K562 (cell line): ENCODE measurements around the gene FASTK. TPM values are rescaled to one million over a fixed set of nuclear protein-coding genes. Genes with fewer than 3 reads are reported as not detected.

Experiments
- GABPB1 ChIP-seq: sonication (generic); formaldehyde crosslinking; IDR thresholded peaks from 2 replicates; pipeline ENCODE4 v1.8.0; 2022; ENCODE audit warnings: mild to moderate bottlenecking, missing genetic modification reagents
- GATA2 ChIP-seq: sonication (generic); formaldehyde crosslinking; IDR thresholded peaks from 2 replicates; pipeline ENCODE4 v1.4.0; 2020; ENCODE audit warnings: mild to moderate bottlenecking, missing genetic modification reagents
- JUND ChIP-seq, 2 experiments: IDR thresholded peaks; 2 replicates in 1 of 2; 3 replicates in 1 of 2; pipeline ENCODE4 v1.6.1; 2011; ENCODE audit warnings: borderline replicate concordance in 2 of 2, low read depth in 2 of 2, low read length in 2 of 2, improper control_type of control experiment in 1 of 2, missing biosample characterization in 1 of 2, missing genetic modification characterization in 1 of 2, missing genetic modification reagents in 1 of 2
- KLF16 ChIP-seq: IDR thresholded peaks from 2 replicates; pipeline ENCODE4 v1.6.1; 2016; ENCODE audit warnings: antibody characterized with exemption
- NCOA2 ChIP-seq, 2 experiments: fragments of 450-650 bp; IDR thresholded peaks; 2 replicates each; pipeline ENCODE4 v1.6.1; 2018; ENCODE audit warnings: mild to moderate bottlenecking in 2 of 2, moderate library complexity in 1 of 2; ENCODE audit not compliant: partially characterized antibody in 2 of 2
- POLR2G ChIP-seq: fragments of 200-400 bp; formaldehyde crosslinking; IDR thresholded peaks from 2 replicates; pipeline ENCODE4 v1.6.1; 2017; ENCODE audit warnings: low read depth, mild to moderate bottlenecking, antibody characterized with exemption, low read length, moderate library complexity
- POLR2H ChIP-seq: IDR thresholded peaks from 2 replicates; pipeline ENCODE4 v1.6.1; 2016; ENCODE audit warnings: missing genetic modification characterization, low read depth, mild to moderate bottlenecking, control low read depth, missing compliant biosample characterization, moderate library complexity
- PYGO2 ChIP-seq: fragments of 450-650 bp; IDR thresholded peaks from 2 replicates; pipeline ENCODE4 v1.6.1; 2016; ENCODE audit warnings: mild to moderate bottlenecking, missing genetic modification characterization, moderate library complexity, missing compliant biosample characterization
- RBM17 ChIP-seq: fragments of 200-400 bp; formaldehyde crosslinking; IDR thresholded peaks from 2 replicates; pipeline ENCODE4 v1.6.1; 2017; ENCODE audit warnings: low read depth, mild to moderate bottlenecking, low read length, borderline replicate concordance
- SAP30 ChIP-seq: fragments of 200-600 bp; sonication (generic); IDR thresholded peaks from 2 replicates; pipeline ENCODE4 v1.6.1; 2012; ENCODE audit warnings: borderline replicate concordance, low read depth, mild to moderate bottlenecking, moderate library complexity, low read length, control low read depth, inconsistent platforms; ENCODE audit not compliant: insufficient read depth, poor library complexity, severe bottlenecking
- SRSF7 ChIP-seq: fragments of 200-400 bp; formaldehyde crosslinking; optimal IDR thresholded peaks from 2 replicates; pipeline ENCODE3; 2017; ENCODE audit warnings: mild to moderate bottlenecking, low read depth, low read length
- STAT5B ChIP-seq: fragments of 250-450 bp; sonication (Bioruptor Pico); IDR thresholded peaks from 2 replicates; pipeline ENCODE4 v1.8.0; 2021; ENCODE audit warnings: mild to moderate bottlenecking, inconsistent platforms
- ZNF778 ChIP-seq: fragments of 450-650 bp; formaldehyde crosslinking; IDR thresholded peaks from 2 replicates; pipeline ENCODE4 v1.4.0; 2020; ENCODE audit warnings: mild to moderate bottlenecking, moderate library complexity
- polyA plus RNA-seq, 8 experiments: library from polyadenylated mRNA; depleted of rRNA in 4 of 8; stranded (reverse) in 5 of 8; unstranded in 3 of 8; fragments of >200 nt; fragmentation: Nextera tagmentation in 2 of 8; fragmentation: Illumina TruSeq in 1 of 8; extraction: Ambion mirVana in 2 of 8; extraction: Trizol in 1 of 8; gene quantifications; 2 replicates each; pipeline versions ENCODE4 v1.2.1 to v1.2.3, GENCODE V29; 2011 to 2014; ENCODE audit warnings: inconsistent platforms in 1 of 8, missing spikeins in 1 of 8
- total RNA-seq, 7 experiments: library from RNA; depleted of rRNA in 6 of 7; stranded (reverse); fragments of >200 nt in 6 of 7; fragmentation: Illumina TruSeq in 2 of 7; extraction: Trizol in 2 of 7; gene quantifications; 2 replicates each; pipeline versions ENCODE4 v1.2.1 to v1.2.3, GENCODE V29; 2011 to 2021; ENCODE audit warnings: low replicate concordance in 1 of 7
- TF ChIP-seq, protein P1 (sequence below): fragments of 200-600 bp; sonication (generic); IDR thresholded peaks from one replicate; pipeline ENCODE4 v1.6.1; 2012; ENCODE audit warnings: mild to moderate bottlenecking, low read depth, low read length, inconsistent platforms
- TF ChIP-seq, protein P2 (sequence below): fragments of 250-450 bp; sonication (Bioruptor Pico); IDR thresholded peaks from 2 replicates; pipeline ENCODE4 v1.4.0; 2020

FASTK gene
- total and polyA plus RNA-seq, 9 of the 15 experiments (the other 6 are each of a cell fraction or from before 2014, with no cell fraction given), result 0.51 to 150 (median 48.2) TPM

DNA sequence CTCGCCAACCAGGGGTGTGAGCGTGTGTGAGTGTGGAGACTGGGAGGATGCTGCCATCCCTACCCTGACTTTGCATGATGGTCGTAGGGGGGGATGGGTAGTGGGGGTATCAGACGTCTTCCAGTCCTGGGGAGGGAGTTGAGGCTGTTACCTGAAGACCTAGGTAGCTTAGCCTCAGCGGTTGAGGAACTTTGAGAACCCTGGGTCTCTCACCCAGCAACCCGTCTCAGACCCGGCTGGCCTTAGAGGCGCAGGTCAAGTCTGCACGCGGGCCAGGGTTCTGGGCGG lies 18.6 kb downstream of the FASTK start (continued):
- TF ChIP-seq, protein P1, sequence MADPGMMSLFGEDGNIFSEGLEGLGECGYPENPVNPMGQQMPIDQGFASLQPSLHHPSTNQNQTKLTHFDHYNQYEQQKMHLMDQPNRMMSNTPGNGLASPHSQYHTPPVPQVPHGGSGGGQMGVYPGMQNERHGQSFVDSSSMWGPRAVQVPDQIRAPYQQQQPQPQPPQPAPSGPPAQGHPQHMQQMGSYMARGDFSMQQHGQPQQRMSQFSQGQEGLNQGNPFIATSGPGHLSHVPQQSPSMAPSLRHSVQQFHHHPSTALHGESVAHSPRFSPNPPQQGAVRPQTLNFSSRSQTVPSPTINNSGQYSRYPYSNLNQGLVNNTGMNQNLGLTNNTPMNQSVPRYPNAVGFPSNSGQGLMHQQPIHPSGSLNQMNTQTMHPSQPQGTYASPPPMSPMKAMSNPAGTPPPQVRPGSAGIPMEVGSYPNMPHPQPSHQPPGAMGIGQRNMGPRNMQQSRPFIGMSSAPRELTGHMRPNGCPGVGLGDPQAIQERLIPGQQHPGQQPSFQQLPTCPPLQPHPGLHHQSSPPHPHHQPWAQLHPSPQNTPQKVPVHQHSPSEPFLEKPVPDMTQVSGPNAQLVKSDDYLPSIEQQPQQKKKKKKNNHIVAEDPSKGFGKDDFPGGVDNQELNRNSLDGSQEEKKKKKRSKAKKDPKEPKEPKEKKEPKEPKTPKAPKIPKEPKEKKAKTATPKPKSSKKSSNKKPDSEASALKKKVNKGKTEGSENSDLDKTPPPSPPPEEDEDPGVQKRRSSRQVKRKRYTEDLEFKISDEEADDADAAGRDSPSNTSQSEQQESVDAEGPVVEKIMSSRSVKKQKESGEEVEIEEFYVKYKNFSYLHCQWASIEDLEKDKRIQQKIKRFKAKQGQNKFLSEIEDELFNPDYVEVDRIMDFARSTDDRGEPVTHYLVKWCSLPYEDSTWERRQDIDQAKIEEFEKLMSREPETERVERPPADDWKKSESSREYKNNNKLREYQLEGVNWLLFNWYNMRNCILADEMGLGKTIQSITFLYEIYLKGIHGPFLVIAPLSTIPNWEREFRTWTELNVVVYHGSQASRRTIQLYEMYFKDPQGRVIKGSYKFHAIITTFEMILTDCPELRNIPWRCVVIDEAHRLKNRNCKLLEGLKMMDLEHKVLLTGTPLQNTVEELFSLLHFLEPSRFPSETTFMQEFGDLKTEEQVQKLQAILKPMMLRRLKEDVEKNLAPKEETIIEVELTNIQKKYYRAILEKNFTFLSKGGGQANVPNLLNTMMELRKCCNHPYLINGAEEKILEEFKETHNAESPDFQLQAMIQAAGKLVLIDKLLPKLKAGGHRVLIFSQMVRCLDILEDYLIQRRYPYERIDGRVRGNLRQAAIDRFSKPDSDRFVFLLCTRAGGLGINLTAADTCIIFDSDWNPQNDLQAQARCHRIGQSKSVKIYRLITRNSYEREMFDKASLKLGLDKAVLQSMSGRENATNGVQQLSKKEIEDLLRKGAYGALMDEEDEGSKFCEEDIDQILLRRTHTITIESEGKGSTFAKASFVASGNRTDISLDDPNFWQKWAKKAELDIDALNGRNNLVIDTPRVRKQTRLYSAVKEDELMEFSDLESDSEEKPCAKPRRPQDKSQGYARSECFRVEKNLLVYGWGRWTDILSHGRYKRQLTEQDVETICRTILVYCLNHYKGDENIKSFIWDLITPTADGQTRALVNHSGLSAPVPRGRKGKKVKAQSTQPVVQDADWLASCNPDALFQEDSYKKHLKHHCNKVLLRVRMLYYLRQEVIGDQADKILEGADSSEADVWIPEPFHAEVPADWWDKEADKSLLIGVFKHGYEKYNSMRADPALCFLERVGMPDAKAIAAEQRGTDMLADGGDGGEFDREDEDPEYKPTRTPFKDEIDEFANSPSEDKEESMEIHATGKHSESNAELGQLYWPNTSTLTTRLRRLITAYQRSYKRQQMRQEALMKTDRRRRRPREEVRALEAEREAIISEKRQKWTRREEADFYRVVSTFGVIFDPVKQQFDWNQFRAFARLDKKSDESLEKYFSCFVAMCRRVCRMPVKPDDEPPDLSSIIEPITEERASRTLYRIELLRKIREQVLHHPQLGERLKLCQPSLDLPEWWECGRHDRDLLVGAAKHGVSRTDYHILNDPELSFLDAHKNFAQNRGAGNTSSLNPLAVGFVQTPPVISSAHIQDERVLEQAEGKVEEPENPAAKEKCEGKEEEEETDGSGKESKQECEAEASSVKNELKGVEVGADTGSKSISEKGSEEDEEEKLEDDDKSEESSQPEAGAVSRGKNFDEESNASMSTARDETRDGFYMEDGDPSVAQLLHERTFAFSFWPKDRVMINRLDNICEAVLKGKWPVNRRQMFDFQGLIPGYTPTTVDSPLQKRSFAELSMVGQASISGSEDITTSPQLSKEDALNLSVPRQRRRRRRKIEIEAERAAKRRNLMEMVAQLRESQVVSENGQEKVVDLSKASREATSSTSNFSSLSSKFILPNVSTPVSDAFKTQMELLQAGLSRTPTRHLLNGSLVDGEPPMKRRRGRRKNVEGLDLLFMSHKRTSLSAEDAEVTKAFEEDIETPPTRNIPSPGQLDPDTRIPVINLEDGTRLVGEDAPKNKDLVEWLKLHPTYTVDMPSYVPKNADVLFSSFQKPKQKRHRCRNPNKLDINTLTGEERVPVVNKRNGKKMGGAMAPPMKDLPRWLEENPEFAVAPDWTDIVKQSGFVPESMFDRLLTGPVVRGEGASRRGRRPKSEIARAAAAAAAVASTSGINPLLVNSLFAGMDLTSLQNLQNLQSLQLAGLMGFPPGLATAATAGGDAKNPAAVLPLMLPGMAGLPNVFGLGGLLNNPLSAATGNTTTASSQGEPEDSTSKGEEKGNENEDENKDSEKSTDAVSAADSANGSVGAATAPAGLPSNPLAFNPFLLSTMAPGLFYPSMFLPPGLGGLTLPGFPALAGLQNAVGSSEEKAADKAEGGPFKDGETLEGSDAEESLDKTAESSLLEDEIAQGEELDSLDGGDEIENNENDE, result no peak
- TF ChIP-seq PYGO2 (tag) (no peak), JUND (IDR thresholded peaks at IDR 0.05; ENCODE audit: borderline replicate concordance, low read depth, low read length) (no peak), JUND (tag; IDR thresholded peaks at IDR 0.05; ENCODE audit: borderline replicate concordance, low read depth, low read length) (0 out of 3 replicates have a peak, but pooled peaks have one; percentile 30), SAP30 (no peak), POLR2G (no peak), GATA2 (CRISPR knock-in tag) (no peak), STAT5B (no peak), NCOA2 (IDR thresholded peaks at IDR 0.05; ENCODE audit: partially characterized antibody in 2 of 2) (no peak), ZNF778 (CRISPR knock-in tag) (no peak), SRSF7 (no peak), GABPB1 (CRISPR knock-in tag) (peak; percentile 38; the same call in 1 of the 2 replicates), POLR2H (tag) (no peak), KLF16 (no peak), RBM17 (no peak)
- TF ChIP-seq, protein P2, sequence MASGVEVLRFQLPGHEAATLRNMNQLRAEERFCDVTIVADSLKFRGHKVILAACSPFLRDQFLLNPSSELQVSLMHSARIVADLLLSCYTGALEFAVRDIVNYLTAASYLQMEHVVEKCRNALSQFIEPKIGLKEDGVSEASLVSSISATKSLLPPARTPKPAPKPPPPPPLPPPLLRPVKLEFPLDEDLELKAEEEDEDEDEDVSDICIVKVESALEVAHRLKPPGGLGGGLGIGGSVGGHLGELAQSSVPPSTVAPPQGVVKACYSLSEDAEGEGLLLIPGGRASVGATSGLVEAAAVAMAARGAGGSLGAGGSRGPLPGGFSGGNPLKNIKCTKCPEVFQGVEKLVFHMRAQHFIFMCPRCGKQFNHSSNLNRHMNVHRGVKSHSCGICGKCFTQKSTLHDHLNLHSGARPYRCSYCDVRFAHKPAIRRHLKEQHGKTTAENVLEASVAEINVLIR (CRISPR knock-in tag), result no peak
